Keratinocyte (primary cell): ENCODE results near the gene MDK. TPM values are rescaled to one million over a fixed set of nuclear protein-coding genes. Genes with fewer than 3 reads are reported as not detected.

Experiments used
- DNase-seq: peaks from one replicate; pipeline ENCODE4 v3.0.0-alpha.2; 2011; ENCODE audit warnings: low read depth, missing footprints, low spot score
- FAIRE-seq: peaks from 2 replicates; lab custom pipeline; 2011; peaks lifted over from hg19 to GRCh38; lab: Jason Lieb, UNC
- H2AFZ ChIP-seq: 2 replicates; pipeline ENCODE4 v1.6.0; 2012; ENCODE audit warnings: low read length, control low read depth, inconsistent platforms; ENCODE audit not compliant: control insufficient read depth
- H3K27ac ChIP-seq: 2 replicates; pipeline ENCODE4 v1.5.1; 2011; ENCODE audit warnings: low read length; ENCODE audit not compliant: control insufficient read depth, insufficient read depth
- H3K27me3 ChIP-seq: 3 replicates; pipeline ENCODE4 v1.6.0; 2011; ENCODE audit warnings: low read length; ENCODE audit not compliant: control insufficient read depth, insufficient read depth; ENCODE audit errors: extremely low read depth
- H3K36me3 ChIP-seq, 2 experiments: 2 replicates in 1 of 2; 3 replicates in 1 of 2; pipeline ENCODE4 v1.5.1; 2011; ENCODE audit warnings: low read length in 2 of 2, mild to moderate bottlenecking in 1 of 2; ENCODE audit not compliant: control insufficient read depth in 2 of 2, insufficient read depth in 2 of 2; ENCODE audit errors: extremely low read depth in 1 of 2
- H3K4me1 ChIP-seq: 3 replicates; pipeline ENCODE4 v1.5.1; 2011; ENCODE audit warnings: low read length; ENCODE audit not compliant: control insufficient read depth, insufficient read depth; ENCODE audit errors: extremely low read depth
- H3K4me2 ChIP-seq: 3 replicates; pipeline ENCODE4 v1.6.0; 2011; ENCODE audit warnings: low read depth, low read length; ENCODE audit not compliant: control insufficient read depth, insufficient read depth; ENCODE audit errors: extremely low read depth
- H3K4me3 ChIP-seq, 3 experiments: fragments of 200-600 bp in 1 of 3; sonication (generic) in 1 of 3; 2 replicates in 2 of 3; 3 replicates in 1 of 3; pipeline ENCODE4 v1.5.1; 2011 to 2016; ENCODE audit warnings: low read length in 3 of 3, mild to moderate bottlenecking in 3 of 3, control low read depth in 2 of 3, inconsistent platforms in 1 of 3, low read depth in 1 of 3, mixed read lengths in 1 of 3, mixed run types in 1 of 3, moderate library complexity in 1 of 3; ENCODE audit not compliant: control insufficient read depth in 2 of 3, insufficient read depth in 2 of 3; ENCODE audit errors: extremely low read depth in 1 of 3
- H3K79me2 ChIP-seq: 2 replicates; pipeline ENCODE4 v1.6.0; 2012; ENCODE audit warnings: low read length; ENCODE audit not compliant: control insufficient read depth, insufficient read depth
- H3K9ac ChIP-seq: 3 replicates; pipeline ENCODE4 v1.6.0; 2011; ENCODE audit warnings: low read length; ENCODE audit not compliant: control insufficient read depth, insufficient read depth; ENCODE audit errors: extremely low read depth
- H3K9me1 ChIP-seq: 3 replicates; pipeline ENCODE4 v1.6.0; 2011; ENCODE audit warnings: low read length; ENCODE audit not compliant: control insufficient read depth, insufficient read depth; ENCODE audit errors: extremely low read depth
- H3K9me3 ChIP-seq: 2 replicates; pipeline ENCODE4 v1.5.1; 2012; ENCODE audit warnings: low read depth, low read length; ENCODE audit not compliant: control insufficient read depth
- H4K20me1 ChIP-seq: 3 replicates; pipeline ENCODE4 v1.6.0; 2011; ENCODE audit warnings: low read length; ENCODE audit not compliant: control insufficient read depth, insufficient read depth; ENCODE audit errors: extremely low read depth
- EZH2 ChIP-seq: IDR thresholded peaks from one replicate; pipeline ENCODE4 v1.6.1; 2012; ENCODE audit warnings: inconsistent platforms, mild to moderate bottlenecking, low read length, moderate library complexity
- dilution Hi-C: fragments of 300-500 bp; cut with MboI; formaldehyde crosslinking; loops from one replicate; pipeline ENCODE4 v1.7.0; 2020; ENCODE audit warnings: low sequenced_read_pairs; ENCODE audit not compliant: extremely low pct_ligation_motif_present
- polyA plus RNA-seq, 5 experiments: library from polyadenylated mRNA; depleted of rRNA in 3 of 5; stranded (reverse) in 3 of 5; stranded (forward) in 1 of 5; unstranded in 1 of 5; fragments of >200 nt; gene quantifications; 1 replicate in 1 of 5; 2 replicates in 3 of 5; 3 replicates in 1 of 5; pipeline versions ENCODE4 v1.2.1 to v1.2.3, GENCODE V29; 2011 to 2012; ENCODE audit warnings: missing spikeins in 2 of 5, low read depth in 1 of 5, low replicate concordance in 1 of 5
- TF ChIP-seq, protein P1 (sequence below), 3 experiments: IDR thresholded peaks in 1 of 3; conservative IDR thresholded peaks in 1 of 3; optimal IDR thresholded peaks in 1 of 3; 2 replicates in 2 of 3; 3 replicates in 1 of 3; pipeline versions ENCODE3 to v1.5.1; 2011; ENCODE audit warnings: low read length in 3 of 3, mild to moderate bottlenecking in 3 of 3, moderate library complexity in 2 of 3, control low read depth in 1 of 3, inconsistent platforms in 1 of 3; ENCODE audit not compliant: insufficient read depth in 2 of 3; ENCODE audit errors: extremely low read depth in 1 of 3

Gene MDK
- polyA plus RNA-seq, 1 donor (not counting 4 experiments of a cell fraction or from before 2014, with no cell fraction given) = 5.4 TPM

GRCh38 chr11:46335890-46336562, 45.4 kb upstream of the MDK start:
- DNase-seq (no peak), FAIRE-seq (no peak)
- Histone ChIP-seq H4K20me1 (no peaks in the 10 kb centered on the region), H3K9me1 (no peaks in the 10 kb centered on the region), H3K27ac (no peak overlapping the region), H3K4me1 (peaks cover 12% of the 10 kb centered on the region), H3K4me3 (no peak overlapping the region), H3K36me3 (no peaks in the 10 kb centered on the region), H2AFZ (no peak overlapping the region), H3K79me2 (no peaks in the 10 kb centered on the region), H3K9ac (no peak overlapping the region), H3K9me3 (no peaks in the 10 kb centered on the region), H3K27me3 (peaks cover 33% of the 10 kb centered on the region), H3K4me2 (no peak overlapping the region)
- dilution Hi-C loops = no loop called here
- TF ChIP-seq, protein P1, sequence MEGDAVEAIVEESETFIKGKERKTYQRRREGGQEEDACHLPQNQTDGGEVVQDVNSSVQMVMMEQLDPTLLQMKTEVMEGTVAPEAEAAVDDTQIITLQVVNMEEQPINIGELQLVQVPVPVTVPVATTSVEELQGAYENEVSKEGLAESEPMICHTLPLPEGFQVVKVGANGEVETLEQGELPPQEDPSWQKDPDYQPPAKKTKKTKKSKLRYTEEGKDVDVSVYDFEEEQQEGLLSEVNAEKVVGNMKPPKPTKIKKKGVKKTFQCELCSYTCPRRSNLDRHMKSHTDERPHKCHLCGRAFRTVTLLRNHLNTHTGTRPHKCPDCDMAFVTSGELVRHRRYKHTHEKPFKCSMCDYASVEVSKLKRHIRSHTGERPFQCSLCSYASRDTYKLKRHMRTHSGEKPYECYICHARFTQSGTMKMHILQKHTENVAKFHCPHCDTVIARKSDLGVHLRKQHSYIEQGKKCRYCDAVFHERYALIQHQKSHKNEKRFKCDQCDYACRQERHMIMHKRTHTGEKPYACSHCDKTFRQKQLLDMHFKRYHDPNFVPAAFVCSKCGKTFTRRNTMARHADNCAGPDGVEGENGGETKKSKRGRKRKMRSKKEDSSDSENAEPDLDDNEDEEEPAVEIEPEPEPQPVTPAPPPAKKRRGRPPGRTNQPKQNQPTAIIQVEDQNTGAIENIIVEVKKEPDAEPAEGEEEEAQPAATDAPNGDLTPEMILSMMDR (optimal IDR thresholded peaks at IDR 0.05 in 1 of 3, IDR thresholded peaks at IDR 0.05 in 1 of 3, conservative IDR thresholded peaks at IDR 0.05 in 1 of 3; ENCODE audit: extremely low read depth in 1 of 3, insufficient read depth in 2 of 3, low read length in 3 of 3) = no peak
- no peak for TF ChIP-seq EZH2

GRCh38 chr11:46336563-46337180, 44.8 kb upstream of the MDK start:
- H3K9me3 ChIP-seq = no peaks in the 10 kb centered on the region
- DNase-seq (no peak), FAIRE-seq (no peak)
- no peaks in the 10 kb centered on the region for H3K36me3 ChIP-seq
- no peaks in the 10 kb centered on the region for H3K9me1 ChIP-seq
- H3K4me3 ChIP-seq = no peak overlapping the region
- dilution Hi-C loops = no loop called here
- TF ChIP-seq, protein P1 (optimal IDR thresholded peaks at IDR 0.05 in 1 of 3, IDR thresholded peaks at IDR 0.05 in 1 of 3, conservative IDR thresholded peaks at IDR 0.05 in 1 of 3; ENCODE audit: extremely low read depth in 1 of 3, insufficient read depth in 2 of 3, low read length in 3 of 3) = no peak
- no peak for TF ChIP-seq EZH2
- no peak overlapping the region for H3K4me2 ChIP-seq
- no peak overlapping the region for H3K27ac ChIP-seq
- H3K27me3 ChIP-seq = peaks cover 26% of the 10 kb centered on the region
- peaks cover 12% of the 10 kb centered on the region for H3K4me1 ChIP-seq
- no peaks in the 10 kb centered on the region for H3K79me2 ChIP-seq
- no peaks in the 10 kb centered on the region for H4K20me1 ChIP-seq
- no peak overlapping the region for H3K9ac ChIP-seq
- H2AFZ ChIP-seq = no peak overlapping the region
